GM12892 (cell line): ENCODE measurements around the gene PLEKHN1.

Experiments
- POLR2A ChIP-seq: IDR thresholded peaks from 2 replicates; pipeline ENCODE4 v1.6.1; 2011; ENCODE audit warnings: low read depth, low read length, control low read depth
- POLR2AphosphoS5 ChIP-seq: IDR thresholded peaks from 2 replicates; pipeline ENCODE4 v1.6.1; 2011; ENCODE audit warnings: low read depth, low read length, control low read depth
- TAF1 ChIP-seq: IDR thresholded peaks from 2 replicates; pipeline ENCODE4 v1.6.1; 2011; ENCODE audit warnings: low read depth, mild to moderate bottlenecking, control low read depth, low read length, borderline replicate concordance

DNA sequence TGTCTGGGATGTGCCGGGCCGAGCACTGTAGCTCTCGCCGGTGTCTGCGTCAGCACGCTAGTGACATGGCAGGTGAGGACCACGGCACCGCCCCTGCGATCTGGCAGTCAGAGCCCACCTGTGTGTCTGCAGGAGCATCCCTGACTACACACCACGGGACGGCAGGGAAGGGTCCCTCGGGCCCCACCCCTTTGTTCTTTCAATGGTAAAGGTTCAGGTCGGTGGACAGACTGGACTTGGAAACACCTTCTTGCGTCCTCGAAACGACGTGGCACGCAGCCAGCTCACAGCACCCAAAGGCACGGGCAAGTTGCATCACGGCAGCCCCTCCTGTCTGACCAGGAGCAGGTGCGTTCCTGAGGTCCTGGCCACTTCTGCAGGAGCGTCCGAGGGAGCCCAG lies 46.3 kb upstream of the PLEKHN1 start:
- TF ChIP-seq TAF1 = no peak
- no peak for TF ChIP-seq POLR2A
- TF ChIP-seq POLR2AphosphoS5 = no peak
